PC-3 (cell line): ENCODE measurements around the gene SAMD9. TPM values are rescaled to one million over a fixed set of nuclear protein-coding genes. Genes with fewer than 3 reads are reported as not detected.
A peak's percentile ranks its signal among the peaks of the same experiment; 100 is the strongest.

Source experiments
- ATAC-seq: fragments of 200-7000 bp; cut with Tn5 transposase; 2 replicates; pipeline ENCODE4 v1.9.1; 2020; ENCODE audit warnings: mild to moderate bottlenecking, moderate library complexity
- BruUV-seq: library from RNA; stranded (reverse); fragments of 400-500 nt; replicated peaks from 2 replicates; lab custom pipeline; 2021; lab: Mats Ljungman, UMichigan
- CTCF ChIA-PET: fragments of 300-600 bp; sonication (Branson Sonifier 250); formaldehyde crosslinking; loops from one replicate; lab custom pipeline; 2022; ENCODE audit warnings: antibody characterized with exemption; lab: Charles Lee
- POLR2A ChIA-PET: fragments of 300-600 bp; sonication (Branson Sonifier 250); formaldehyde crosslinking; loops from one replicate; lab custom pipeline; 2022; ENCODE audit warnings: antibody characterized with exemption; ENCODE audit not compliant: unreplicated experiment; lab: Charles Lee
- DNase-seq: peaks from one replicate; pipeline ENCODE4 v3.0.0-alpha.2; 2015
- H2AFZ ChIP-seq: fragments of 300-600 bp; sonication (generic); 2 replicates; pipeline ENCODE4 v1.6.0; 2016; ENCODE audit warnings: antibody characterized with exemption, low read length
- H3F3A ChIP-seq: fragments of 300-600 bp; sonication (generic); one replicate; pipeline ENCODE4 v1.6.0; 2017; ENCODE audit warnings: antibody characterized with exemption, low read length, control low read depth, mild to moderate bottlenecking; ENCODE audit not compliant: unreplicated experiment
- H3K27ac ChIP-seq: fragments of 300-600 bp; sonication (generic); 2 replicates; pipeline ENCODE4 v1.5.1; 2016; ENCODE audit warnings: mild to moderate bottlenecking, low read length
- H3K27me3 ChIP-seq: fragments of 300-600 bp; sonication (generic); 2 replicates; pipeline ENCODE4 v1.6.1; 2016; ENCODE audit warnings: low read length, mixed read lengths
- H3K36me3 ChIP-seq: fragments of 300-600 bp; sonication (generic); 2 replicates; pipeline ENCODE4 v1.6.1; 2016; ENCODE audit warnings: low read depth, mixed run types, low read length, mixed read lengths
- H3K4me1 ChIP-seq: fragments of 300-600 bp; sonication (generic); 2 replicates; pipeline ENCODE4 v1.5.1; 2016; ENCODE audit warnings: low read length; ENCODE audit not compliant: insufficient read depth
- H3K4me2 ChIP-seq: fragments of 300-600 bp; sonication (generic); 2 replicates; pipeline ENCODE4 v1.6.0; 2016; ENCODE audit warnings: low read length
- H3K4me3 ChIP-seq: fragments of 300-600 bp; sonication (generic); 2 replicates; pipeline ENCODE4 v1.5.1; 2016; ENCODE audit warnings: mild to moderate bottlenecking, low read length, mixed read lengths
- H3K79me2 ChIP-seq: fragments of 300-600 bp; sonication (generic); 2 replicates; pipeline ENCODE4 v1.6.1; 2017; ENCODE audit warnings: low read length, mixed read lengths
- H3K9ac ChIP-seq: fragments of 300-600 bp; sonication (generic); 2 replicates; pipeline ENCODE4 v1.6.0; 2016; ENCODE audit warnings: mild to moderate bottlenecking, low read length
- H3K9me2 ChIP-seq: fragments of 300-600 bp; sonication (generic); replicated peaks from 2 replicates; pipeline ENCODE4 v1.6.1; 2016; ENCODE audit warnings: mixed run types, low read length, mixed read lengths
- H3K9me3 ChIP-seq: fragments of 300-600 bp; sonication (generic); 2 replicates; pipeline ENCODE4 v1.6.1; 2016; ENCODE audit warnings: low read length, mixed read lengths
- H4K20me1 ChIP-seq: fragments of 300-600 bp; sonication (generic); 2 replicates; pipeline ENCODE4 v1.6.1; 2016; ENCODE audit warnings: low read length, mixed read lengths
- CTCF ChIP-seq: fragments of 300-600 bp; sonication (generic); conservative IDR thresholded peaks from 2 replicates; pipeline ENCODE4 v1.5.1; 2017; ENCODE audit warnings: antibody characterized with exemption, low read depth, mild to moderate bottlenecking, low read length
- EZH2 ChIP-seq: fragments of 300-600 bp; sonication (generic); IDR thresholded peaks from one replicate; pipeline ENCODE4 v1.6.1; 2017; ENCODE audit warnings: antibody characterized with exemption, mild to moderate bottlenecking, low read length; ENCODE audit not compliant: unreplicated experiment
- EZH2phosphoT487 ChIP-seq: fragments of 300-600 bp; sonication (generic); IDR thresholded peaks from 2 replicates; pipeline ENCODE4 v1.6.1; 2018; ENCODE audit warnings: mild to moderate bottlenecking, antibody characterized with exemption, low read length, borderline replicate concordance
- intact Hi-C: fragments of 100-400 bp; cut with micrococcal nuclease; formaldehyde crosslinking; loops from 2 replicates; pipeline ENCODE4 v1.9.0; 2023
- total RNA-seq: library from RNA; depleted of rRNA; stranded (reverse); fragments of >200 nt; gene quantifications from 2 replicates; pipeline ENCODE4 v1.2.3, GENCODE V29; 2014

The SAMD9 gene
- total RNA-seq, 1 experiment from 2014 or later: 3.0 TPM

GRCh38 chr7:93117327-93117726 is 452 bp downstream of the SAMD9 start:
- peak overlapping the region; percentile 7; the same call in 1 of the 2 replicates for H3K9ac ChIP-seq
- H3K79me2 ChIP-seq: no peaks in the 10 kb centered on the region
- H3K4me2 ChIP-seq: peak overlapping the region; percentile 86
- H2AFZ ChIP-seq: peak overlapping the region; percentile 80
- no peaks in the 10 kb centered on the region for H3K9me3 ChIP-seq
- no peaks in the 10 kb centered on the region for H3K27me3 ChIP-seq
- ChIA-PET POLR2A (interaction anchor here (0.7 kb wide), 2 partner anchors 17 to 1539 kb away, joined by 3 to 5 read pairs; partner anchors contain the start of gene SGCE), CTCF (no interaction called here)
- no peaks in the 10 kb centered on the region for H4K20me1 ChIP-seq
- no peaks in the 10 kb centered on the region for H3K36me3 ChIP-seq
- H3K4me3 ChIP-seq: peak overlapping the region; percentile 72
- TF ChIP-seq EZH2phosphoT487: no peak
- DNase-seq (no peak), ATAC-seq (no peak)
- no peaks in the 10 kb centered on the region for H3K9me2 ChIP-seq
- peak overlapping the region; percentile 92 for H3K27ac ChIP-seq
- intact Hi-C loops: no loop called here
- peaks cover 34% of the 10 kb centered on the region for H3K4me1 ChIP-seq
- BruUV-seq: TSS peak; percentile 82
- H3F3A ChIP-seq: no peaks in the 10 kb centered on the region

- H3K9ac ChIP-seq: peak overlapping the region; percentile 63
These were observed 2.0 kb downstream of the SAMD9 start for GRCh38 chr7:93115796-93116195.

GRCh38 chr7:93108003-93108402 is 9.8 kb downstream of the SAMD9 start:
- H3K36me3 ChIP-seq: no peaks in the 10 kb centered on the region
- DNase-seq (no peak), ATAC-seq (no peak)
- no peaks in the 10 kb centered on the region for H3K9me3 ChIP-seq
- POLR2A ChIA-PET: no interaction called here
- H3K4me3 ChIP-seq: no peak overlapping the region
- no TSS peak for BruUV-seq
- no peak overlapping the region for H3K9ac ChIP-seq
- H3K27me3 ChIP-seq: no peaks in the 10 kb centered on the region
- no peaks in the 10 kb centered on the region for H3K9me2 ChIP-seq
- H3F3A ChIP-seq: no peaks in the 10 kb centered on the region
- CTCF ChIA-PET: no interaction called here
- no peak for TF ChIP-seq EZH2phosphoT487
- no peak for TF ChIP-seq EZH2
- no peak for TF ChIP-seq CTCF
- H4K20me1 ChIP-seq: no peaks in the 10 kb centered on the region
- H3K4me2 ChIP-seq: no peak overlapping the region
- H3K79me2 ChIP-seq: no peaks in the 10 kb centered on the region
- no peaks in the 10 kb centered on the region for H3K4me1 ChIP-seq
- H2AFZ ChIP-seq: no peak overlapping the region
- intact Hi-C loops: no loop called here
- H3K27ac ChIP-seq: no peak overlapping the region

More at GRCh38 chr7:93115796-93116195, 2.0 kb downstream of the SAMD9 start:
- POLR2A ChIA-PET: no interaction called here
- Histone ChIP-seq H4K20me1 (no peaks in the 10 kb centered on the region), H3F3A (no peaks in the 10 kb centered on the region), H3K27ac (peak overlapping the region; percentile 92), H3K9me2 (no peaks in the 10 kb centered on the region), H3K4me1 (peaks cover 34% of the 10 kb centered on the region), H3K36me3 (no peaks in the 10 kb centered on the region), H3K79me2 (no peaks in the 10 kb centered on the region), H3K4me3 (peak overlapping the region; percentile 72), H2AFZ (peak overlapping the region; percentile 59), H3K27me3 (no peaks in the 10 kb centered on the region), H3K9me3 (no peaks in the 10 kb centered on the region), H3K4me2 (peak overlapping the region; percentile 86)
- intact Hi-C loops: loop anchor here (1.0 kb wide), 1 partner anchor 113 kb away; no protein-coding TSS in a partner anchor
- DNase-seq: peak; percentile 81
- TF ChIP-seq EZH2 (no peak), CTCF (no peak), EZH2phosphoT487 (no peak)
- peak; percentile 92 for ATAC-seq
- BruUV-seq: no TSS peak
- CTCF ChIA-PET: no interaction called here
